Smooth muscle cell (in vitro differentiated cells): ENCODE results near the gene MICU1. TPM values are rescaled to one million over a fixed set of nuclear protein-coding genes. Genes with fewer than 3 reads are reported as not detected.

Experiments
- DNase-seq: peaks from one replicate; lab custom pipeline; 2025; ENCODE audit not compliant: unreplicated experiment; lab: John Stamatoyannopoulos, UW
- H2AFZ ChIP-seq: fragments of 200-600 bp; sonication (generic); 2 replicates; pipeline ENCODE4 v1.6.0; 2016; ENCODE audit warnings: antibody characterized with exemption, low read depth, mild to moderate bottlenecking
- H3F3A ChIP-seq: fragments of 200-600 bp; sonication (generic); 2 replicates; pipeline ENCODE4 v1.6.0; 2017; ENCODE audit warnings: antibody characterized with exemption, low read depth
- H3K27ac ChIP-seq: fragments of 200-600 bp; sonication (generic); 2 replicates; pipeline ENCODE4 v1.5.1; 2016; ENCODE audit warnings: low read depth, mild to moderate bottlenecking
- H3K27me3 ChIP-seq: fragments of 200-600 bp; sonication (generic); 2 replicates; pipeline ENCODE4 v1.6.1; 2016; ENCODE audit warnings: low read depth, mild to moderate bottlenecking
- H3K36me3 ChIP-seq: fragments of 200-600 bp; sonication (generic); 2 replicates; pipeline ENCODE4 v1.5.1; 2016; ENCODE audit warnings: low read depth
- H3K4me1 ChIP-seq: fragments of 200-600 bp; sonication (generic); 2 replicates; pipeline ENCODE4 v1.5.1; 2016; ENCODE audit warnings: low read depth
- H3K4me2 ChIP-seq: fragments of 200-600 bp; sonication (generic); 2 replicates; pipeline ENCODE4 v1.6.0; 2016; ENCODE audit warnings: mild to moderate bottlenecking
- H3K4me3 ChIP-seq: fragments of 200-600 bp; sonication (generic); 2 replicates; pipeline ENCODE4 v1.5.1; 2016; ENCODE audit warnings: mild to moderate bottlenecking
- H3K79me2 ChIP-seq: fragments of 200-600 bp; sonication (generic); 2 replicates; pipeline ENCODE4 v1.6.0; 2016; ENCODE audit warnings: low read depth, mild to moderate bottlenecking
- H3K9ac ChIP-seq: fragments of 200-600 bp; sonication (generic); 2 replicates; pipeline ENCODE4 v1.6.0; 2016; ENCODE audit warnings: low read depth
- H3K9me3 ChIP-seq: fragments of 200-600 bp; sonication (generic); replicated peaks from 2 replicates; pipeline ENCODE4 v1.5.1; 2016; ENCODE audit warnings: low read depth
- H4K20me1 ChIP-seq: fragments of 200-600 bp; sonication (generic); 2 replicates; pipeline ENCODE4 v1.6.0; 2016; ENCODE audit warnings: low read depth
- CTCF ChIP-seq: fragments of 200-600 bp; sonication (generic); IDR thresholded peaks from 2 replicates; pipeline ENCODE4 v1.5.1; 2017; ENCODE audit warnings: borderline replicate concordance, mild to moderate bottlenecking, antibody characterized with exemption; ENCODE audit not compliant: insufficient read depth, poor library complexity, severe bottlenecking
- WGBS: methylation state at CpG from one replicate; pipeline ENCODE4 v1.1.7; 2016; ENCODE audit warnings: low lambda C conversion rate; 5-methylcytosine and 5-hydroxymethylcytosine counted together
- polyA plus RNA-seq: library from polyadenylated mRNA; unstranded; fragments of >200 nt; fragmentation: Nextera tagmentation; extraction: Ambion mirVana; gene quantifications from 2 replicates; pipeline ENCODE4 v1.2.1, GENCODE V29; 2016
- total RNA-seq: library from RNA; depleted of rRNA; stranded (reverse); fragments of >200 nt; gene quantifications from 2 replicates; pipeline ENCODE4 v1.2.3, GENCODE V29; 2014

The MICU1 gene
- total and polyA plus RNA-seq, 2 experiments from 2014 or later = 35.0 to 35.1 TPM

- TF ChIP-seq CTCF = no peak
- Histone ChIP-seq H3K4me1 (peaks cover 5% of the 10 kb centered on the region), H3K4me2 (no peak overlapping the region), H4K20me1 (peaks cover 49% of the 10 kb centered on the region), H3K27ac (no peak overlapping the region), H3F3A (no peaks in the 10 kb centered on the region), H3K9me3 (no peaks in the 10 kb centered on the region), H2AFZ (no peak overlapping the region), H3K4me3 (no peak overlapping the region), H3K79me2 (peaks cover 29% of the 10 kb centered on the region), H3K9ac (no peak overlapping the region), H3K36me3 (no peaks in the 10 kb centered on the region), H3K27me3 (no peaks in the 10 kb centered on the region)
- WGBS = 100% methylated on average over 1 of the region's 1 CpG
- DNase-seq = no peak
These were observed 30.4 kb downstream of the MICU1 start for GRCh38 chr10:72595436-72595835.

DNA sequence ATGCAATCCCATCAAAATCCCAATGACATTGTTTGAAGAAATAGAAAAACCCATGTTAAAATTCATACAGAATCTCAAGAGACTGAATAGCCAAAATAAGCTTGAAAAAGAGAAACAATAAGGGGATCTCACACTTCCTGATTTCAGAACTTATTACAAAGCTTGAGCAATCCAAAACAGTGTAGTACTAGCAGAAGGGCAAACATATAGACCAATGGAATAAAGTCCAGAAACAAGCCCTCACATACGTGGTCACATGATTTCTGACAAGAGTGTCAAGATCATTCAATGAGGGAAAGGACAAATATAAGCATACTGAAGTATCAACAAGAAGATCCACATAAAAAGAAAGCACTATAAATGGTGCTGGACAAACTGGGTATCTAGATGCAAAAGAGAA, 31.9 kb downstream of the MICU1 start:
- WGBS = 96% methylated on average over 1 of the region's 1 CpG
- Histone ChIP-seq H3K9me3 (no peaks in the 10 kb centered on the region), H3K9ac (no peak overlapping the region), H2AFZ (no peak overlapping the region), H3K4me2 (no peak overlapping the region), H3K27me3 (no peaks in the 10 kb centered on the region), H3K79me2 (peaks cover 40% of the 10 kb centered on the region), H4K20me1 (peaks cover 58% of the 10 kb centered on the region), H3K4me3 (no peak overlapping the region), H3K4me1 (peaks cover 4% of the 10 kb centered on the region), H3F3A (no peaks in the 10 kb centered on the region), H3K27ac (no peak overlapping the region), H3K36me3 (no peaks in the 10 kb centered on the region)
- no peak for DNase-seq
- TF ChIP-seq CTCF = no peak

- Histone ChIP-seq H3K4me1 (no peaks in the 10 kb centered on the region), H3K9ac (no peak overlapping the region), H3K4me2 (no peak overlapping the region), H3K27ac (no peak overlapping the region), H4K20me1 (peaks cover 79% of the 10 kb centered on the region), H3K27me3 (no peaks in the 10 kb centered on the region), H3K9me3 (no peaks in the 10 kb centered on the region), H2AFZ (no peak overlapping the region), H3K36me3 (no peaks in the 10 kb centered on the region), H3K4me3 (no peak overlapping the region), H3K79me2 (peaks cover 43% of the 10 kb centered on the region), H3F3A (no peaks in the 10 kb centered on the region)
- WGBS = 93% methylated on average over 3 of the region's 3 CpGs
- no peak for TF ChIP-seq CTCF
- no peak for DNase-seq
These were observed 37.6 kb downstream of the MICU1 start for GRCh38 chr10:72588266-72588665.

DNA sequence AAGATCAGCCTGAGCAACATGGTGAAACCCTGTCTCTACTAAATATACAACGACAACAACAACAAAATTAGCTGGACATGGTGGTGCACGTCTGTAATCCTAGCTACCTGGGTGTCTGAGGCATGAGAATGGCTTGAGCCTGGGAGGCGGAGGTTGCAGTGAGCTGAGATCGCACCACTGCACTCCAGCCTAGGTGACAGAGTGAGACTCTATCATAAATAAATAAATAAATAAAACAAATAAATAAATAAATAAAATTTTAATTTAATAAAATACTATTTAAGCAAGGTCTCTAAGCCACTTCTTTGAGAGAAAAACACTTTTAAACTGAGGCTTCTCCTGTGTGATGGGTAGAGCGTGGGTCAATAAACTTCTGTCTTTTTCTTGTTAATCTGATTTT, 38.3 kb downstream of the MICU1 start:
- H3F3A ChIP-seq = no peaks in the 10 kb centered on the region
- no peaks in the 10 kb centered on the region for H3K27me3 ChIP-seq
- H3K79me2 ChIP-seq = peaks cover 37% of the 10 kb centered on the region
- no peak overlapping the region for H3K4me2 ChIP-seq
- no peak for TF ChIP-seq CTCF
- H3K27ac ChIP-seq = no peak overlapping the region
- H3K36me3 ChIP-seq = no peaks in the 10 kb centered on the region
- no peak for DNase-seq
- no peak overlapping the region for H2AFZ ChIP-seq
- no peaks in the 10 kb centered on the region for H3K9me3 ChIP-seq
- no peak overlapping the region for H3K9ac ChIP-seq
- H4K20me1 ChIP-seq = peaks cover 85% of the 10 kb centered on the region
- WGBS = 98% methylated on average over 5 of the region's 5 CpGs
- H3K4me3 ChIP-seq = no peak overlapping the region
- no peaks in the 10 kb centered on the region for H3K4me1 ChIP-seq
